WERI-Rb-1 (cell line): ENCODE data around the gene PDE4C.

Experiments used
- DNase-seq: peaks from one replicate; pipeline ENCODE4 v3.0.0-alpha.2; 2020
- H3K27ac ChIP-seq: fragments of 250-450 bp; sonication (Bioruptor Pico); 2 replicates; pipeline ENCODE4 v1.5.1; 2020; ENCODE audit warnings: mild to moderate bottlenecking, moderate library complexity
- H3K27me3 ChIP-seq: fragments of 250-450 bp; sonication (Bioruptor Pico); 2 replicates; pipeline ENCODE4 v1.5.1; 2021; ENCODE audit warnings: mild to moderate bottlenecking, low read depth, moderate library complexity; ENCODE audit not compliant: insufficient read depth, severe bottlenecking
- H3K36me3 ChIP-seq: fragments of 250-450 bp; sonication (Bioruptor Pico); 2 replicates; pipeline ENCODE4 v1.5.1; 2020; ENCODE audit warnings: mild to moderate bottlenecking, moderate library complexity
- H3K4me3 ChIP-seq: 2 replicates; pipeline ENCODE4 v1.5.1; 2011; ENCODE audit warnings: low read depth, mild to moderate bottlenecking, control low read depth, low read length
- H3K9me3 ChIP-seq: fragments of 250-450 bp; sonication (Bioruptor Pico); 2 replicates; pipeline ENCODE4 v1.5.1; 2021; ENCODE audit warnings: mild to moderate bottlenecking, moderate library complexity; ENCODE audit not compliant: severe bottlenecking
- CTCF ChIP-seq: IDR thresholded peaks from 2 replicates; pipeline ENCODE4 v1.5.1; 2011; ENCODE audit warnings: low read depth, mild to moderate bottlenecking, control low read depth, inconsistent platforms, low read length

PDE4C gene

DNA sequence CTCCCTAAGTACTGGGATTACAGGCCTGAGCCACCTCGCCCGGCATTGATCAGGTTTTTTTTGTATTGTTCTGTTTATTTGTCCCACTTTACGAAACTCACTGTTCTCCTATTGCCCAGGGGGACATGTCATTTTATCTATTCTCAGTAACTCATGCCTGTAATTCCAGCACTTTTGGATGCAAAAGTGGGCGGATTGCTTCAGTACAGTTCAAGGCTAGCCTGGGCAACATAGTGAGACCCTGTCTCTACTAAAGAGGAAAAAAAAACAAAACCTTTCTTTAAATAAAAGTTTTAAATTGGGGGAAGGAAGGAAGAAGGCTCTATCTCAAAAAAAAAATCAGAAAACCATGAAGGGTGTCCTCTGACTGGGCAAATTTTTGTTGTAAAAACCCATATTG lies 36.0 kb downstream of the PDE4C start:
- TF ChIP-seq CTCF, result no peak
- H3K9me3 ChIP-seq, result no peaks in the 10 kb centered on the region
- no peak overlapping the region for H3K27ac ChIP-seq
- DNase-seq, result no peak
- peaks cover 4% of the 10 kb centered on the region; the same call in 1 of the 2 replicates for H3K36me3 ChIP-seq
- H3K4me3 ChIP-seq, result no peak overlapping the region
- no peaks in the 10 kb centered on the region for H3K27me3 ChIP-seq

DNA sequence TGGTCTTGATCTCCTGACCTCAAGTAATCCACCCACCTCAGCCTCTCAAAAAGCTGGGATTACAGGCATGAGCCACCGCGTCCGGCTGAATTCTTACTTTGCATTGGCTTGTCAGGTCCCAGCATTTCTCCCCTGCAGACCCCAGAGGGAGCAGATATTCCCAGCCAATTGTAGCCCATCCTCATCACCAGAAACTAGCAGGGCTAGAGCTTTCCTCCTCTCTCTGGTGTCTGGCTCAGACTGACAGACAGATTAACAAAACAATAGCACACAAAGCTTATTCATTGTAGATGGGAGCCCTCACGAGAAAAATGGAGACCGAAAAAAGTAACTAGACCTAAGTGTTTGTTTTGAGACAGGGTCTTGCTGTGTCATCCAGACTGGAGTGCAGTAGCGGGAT lies 40.7 kb downstream of the PDE4C start:
- no peak for TF ChIP-seq CTCF
- no peak overlapping the region for H3K27ac ChIP-seq
- H3K4me3 ChIP-seq, result no peak overlapping the region

GRCh38 chr19:18183529-18183928 lies 42.7 kb downstream of the PDE4C start:
- H3K27me3 ChIP-seq, result no peaks in the 10 kb centered on the region
- no peak overlapping the region for H3K4me3 ChIP-seq
- H3K9me3 ChIP-seq, result no peaks in the 10 kb centered on the region
- no peak overlapping the region for H3K27ac ChIP-seq
- no peak for DNase-seq
- no peak for TF ChIP-seq CTCF
- no peaks in the 10 kb centered on the region for H3K36me3 ChIP-seq

More for the DNA sequence above, 40.7 kb downstream of the PDE4C start:
- DNase-seq, result no peak
- no peaks in the 10 kb centered on the region for H3K9me3 ChIP-seq
- no peaks in the 10 kb centered on the region for H3K36me3 ChIP-seq
- no peaks in the 10 kb centered on the region for H3K27me3 ChIP-seq

DNA sequence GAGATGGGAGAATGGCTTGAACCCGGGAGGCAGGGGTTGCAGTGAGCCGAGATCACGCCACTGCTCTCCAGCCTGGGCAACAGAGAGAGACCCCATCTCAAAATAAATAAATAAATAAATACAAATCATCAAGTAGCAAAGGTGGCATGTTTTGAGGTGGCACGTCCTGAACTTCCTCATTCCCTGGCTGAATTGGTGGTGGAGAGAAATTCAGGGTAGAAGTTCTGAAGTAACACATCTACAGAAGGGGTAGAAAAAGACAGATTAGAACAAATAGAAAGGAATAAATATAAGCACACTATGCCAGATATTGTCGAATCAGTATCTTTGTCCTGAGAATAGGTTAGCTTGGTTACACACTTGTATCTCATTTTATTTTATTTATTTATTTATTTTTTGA lies 46.3 kb downstream of the PDE4C start:
- no peak for TF ChIP-seq CTCF
- no peaks in the 10 kb centered on the region for H3K27me3 ChIP-seq

DNA sequence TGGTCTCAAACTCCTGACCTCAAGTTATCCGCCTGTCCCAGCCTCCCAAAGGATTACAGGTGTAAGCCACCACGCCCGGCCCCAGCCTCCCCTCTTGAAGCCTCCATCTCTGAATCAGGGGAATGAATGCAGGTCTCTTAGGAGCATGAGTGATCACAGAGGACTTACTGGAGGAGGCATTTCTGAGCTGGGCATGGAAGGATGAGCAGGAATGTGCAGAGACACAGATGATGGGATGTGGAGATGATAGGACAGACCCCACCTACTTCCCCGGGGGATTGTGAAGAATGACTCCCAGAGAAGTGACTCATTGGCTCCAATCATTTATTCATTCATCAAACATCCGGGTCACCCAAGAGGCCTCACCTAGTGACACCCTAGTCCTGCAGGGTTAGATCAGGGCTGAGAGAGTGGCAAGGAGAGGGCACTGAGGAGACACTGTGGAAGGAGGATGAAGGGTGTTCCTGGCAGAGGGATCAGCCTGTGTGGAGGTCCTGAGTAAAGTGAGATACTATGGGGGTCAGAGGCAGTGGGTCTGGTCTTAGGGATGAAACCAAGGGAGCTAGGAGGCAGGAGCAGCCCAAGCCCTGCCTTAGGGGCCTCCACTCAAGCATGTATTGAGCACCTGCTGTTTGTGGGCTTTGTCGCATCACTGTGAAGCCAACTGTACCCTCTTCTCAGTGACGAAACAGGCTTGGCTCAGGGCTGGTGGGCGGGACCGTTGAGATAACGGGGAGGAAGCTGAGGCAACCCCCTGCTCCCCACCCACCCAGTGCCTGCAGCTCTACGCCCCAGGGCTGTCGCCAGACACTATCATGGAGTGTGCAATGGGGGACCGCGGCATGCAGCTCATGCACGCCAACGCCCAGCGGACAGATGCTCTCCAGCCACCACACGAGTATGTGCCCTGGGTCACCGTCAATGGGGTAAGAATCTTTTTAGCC lies 49.6 kb downstream of the PDE4C start:
- no peak for TF ChIP-seq CTCF
- H3K36me3 ChIP-seq, result no peaks in the 10 kb centered on the region

More for the DNA sequence above, 46.3 kb downstream of the PDE4C start:
- H3K36me3 ChIP-seq, result no peaks in the 10 kb centered on the region
- no peaks in the 10 kb centered on the region for H3K9me3 ChIP-seq
- DNase-seq, result no peak
- H3K27ac ChIP-seq, result no peak overlapping the region
- H3K4me3 ChIP-seq, result no peak overlapping the region

More for the DNA sequence above, 49.6 kb downstream of the PDE4C start:
- no peaks in the 10 kb centered on the region for H3K9me3 ChIP-seq
- H3K27ac ChIP-seq, result no peak overlapping the region
- no peak for DNase-seq
- H3K4me3 ChIP-seq, result no peak overlapping the region
- no peaks in the 10 kb centered on the region for H3K27me3 ChIP-seq
